NCI-H2171 (cell line): ENCODE data around the gene PROK2.

ENCODE experiments used
- DNase-seq: peaks from one replicate; lab custom pipeline; 2025; lab: John Stamatoyannopoulos, UW

Gene PROK2

GRCh38 chr3:71784914-71785531 lies at the start of gene PROK2:
PROK2 (minus strand) TSS chr3:71785148; CDS start chr3:71785052, 96 bp downstream.
- peak; percentile 1 for DNase-seq

- DNase-seq: no peak
Observed at GRCh38 chr3:71831599-71831998, 46.7 kb upstream of the PROK2 start.

- DNase-seq: no peak
Observed at GRCh38 chr3:71825551-71826283, 40.8 kb upstream of the PROK2 start.

- no peak for DNase-seq
Observed at GRCh38 chr3:71821116-71821515, 36.2 kb upstream of the PROK2 start.

GRCh38 chr3:71817262-71817661 lies 32.3 kb upstream of the PROK2 start:
- no peak for DNase-seq

- DNase-seq: no peak
Observed at GRCh38 chr3:71816767-71817156, 31.8 kb upstream of the PROK2 start.

GRCh38 chr3:71815340-71816067 lies 30.6 kb upstream of the PROK2 start:
- DNase-seq: no peak

GRCh38 chr3:71813704-71814103 lies 28.8 kb upstream of the PROK2 start:
- DNase-seq: no peak

GRCh38 chr3:71813073-71813472 lies 28.1 kb upstream of the PROK2 start:
- DNase-seq: no peak

- no peak for DNase-seq
Observed at GRCh38 chr3:71810056-71810455, 25.1 kb upstream of the PROK2 start.

- peak; percentile 27 for DNase-seq
Observed at GRCh38 chr3:71809321-71810026, 24.5 kb upstream of the PROK2 start.

GRCh38 chr3:71806736-71807135 lies 21.8 kb upstream of the PROK2 start:
- no peak for DNase-seq

GRCh38 chr3:71805691-71806090 lies 20.7 kb upstream of the PROK2 start:
- no peak for DNase-seq

GRCh38 chr3:71805199-71805598 lies 20.3 kb upstream of the PROK2 start:
- DNase-seq: no peak

- DNase-seq: no peak
Observed at GRCh38 chr3:71803248-71803647, 18.3 kb upstream of the PROK2 start.

- no peak for DNase-seq
Observed at GRCh38 chr3:71801986-71802385, 17.0 kb upstream of the PROK2 start.

- no peak for DNase-seq
Observed at GRCh38 chr3:71800023-71800422, 15.1 kb upstream of the PROK2 start.

- DNase-seq: no peak
Observed at GRCh38 chr3:71797455-71797854, 12.5 kb upstream of the PROK2 start.

GRCh38 chr3:71796290-71796689 lies 11.3 kb upstream of the PROK2 start:
- no peak for DNase-seq

GRCh38 chr3:71791634-71792033 lies 6.7 kb upstream of the PROK2 start:
- no peak for DNase-seq

GRCh38 chr3:71789922-71790321 lies 5.0 kb upstream of the PROK2 start:
- DNase-seq: no peak

GRCh38 chr3:71787851-71788405 lies 3.0 kb upstream of the PROK2 start:
- no peak for DNase-seq
